Body of pancreas (tissue), 4 donors: ENCODE data around the gene ANO3. TPM values are rescaled to one million over a fixed set of nuclear protein-coding genes. Genes with fewer than 3 reads are reported as not detected.

ENCODE experiments used
- ATAC-seq: fragments of 150-250 bp; one replicate; pipeline ENCODE4 v1.9.1; 2016
- DNase-seq, 4 donors: peaks; one replicate each; pipeline ENCODE4 v3.0.0-alpha.2; 2019
- H3K27ac ChIP-seq, 4 donors: fragments of 200-600 bp; sonication (generic); 1 replicate in 3 of 4; 2 replicates in 1 of 4; pipeline versions ENCODE4 v1.5.1 to v1.6.1; 2016 to 2019; ENCODE audit warnings: mild to moderate bottlenecking in 1 of 4, mixed read lengths in 1 of 4, moderate library complexity in 1 of 4
- H3K27me3 ChIP-seq, 2 donors: fragments of 200-600 bp; sonication (generic); one replicate each; pipeline ENCODE4 v1.6.0; 2016; ENCODE audit warnings: mild to moderate bottlenecking in 1 of 2
- H3K36me3 ChIP-seq, 2 donors: fragments of 200-600 bp; sonication (generic); replicated peaks in 1 of 2; 2 replicates each; pipeline ENCODE4 v1.5.1; 2016; ENCODE audit warnings: low read depth in 2 of 2; ENCODE audit not compliant: insufficient read depth in 1 of 2
- H3K4me1 ChIP-seq: fragments of 200-600 bp; sonication (generic); one replicate; pipeline ENCODE4 v1.6.0; 2016
- H3K4me3 ChIP-seq, 2 donors: fragments of 200-600 bp; sonication (generic); 1 replicate in 1 of 2; 2 replicates in 1 of 2; pipeline ENCODE4 v1.5.1; 2016 to 2019
- H3K9me3 ChIP-seq, 3 donors: fragments of 200-600 bp; sonication (generic); 1 replicate in 2 of 3; 2 replicates in 1 of 3; pipeline ENCODE4 v1.5.1; 2016
- CTCF ChIP-seq, 7 experiments: fragments of 450-650 bp in 4 of 7; fragments of 200-600 bp in 3 of 7; sonication (generic) in 3 of 7; IDR thresholded peaks; one replicate each; pipeline ENCODE4 v1.5.1; 2016 to 2019; ENCODE audit warnings: antibody characterized with exemption in 7 of 7
- POLR2A ChIP-seq, 3 donors: fragments of 450-650 bp; IDR thresholded peaks; one replicate each; pipeline ENCODE4 v1.6.1; 2016; ENCODE audit warnings: antibody characterized with exemption in 3 of 3, mild to moderate bottlenecking in 2 of 3
- WGBS, 2 donors: methylation state at CpG; one replicate each; pipeline ENCODE4 v1.1.5; 2017; 5-methylcytosine and 5-hydroxymethylcytosine counted together
- intact Hi-C: fragments of 100-400 bp; cut with DNase I; formaldehyde crosslinking; loops from one replicate; pipeline ENCODE4 v1.15.1; 2023
- total RNA-seq, 2 donors: library from RNA; depleted of rRNA; stranded (reverse); fragments of >200 nt; gene quantifications; one replicate each; pipeline ENCODE4 v1.1.0, GENCODE V29; 2016

ANO3 gene
- total RNA-seq, 2 donors from 2014 or later: 0.52 to 5.3 TPM

- Histone ChIP-seq H3K4me3 (no peak overlapping the region), H3K27me3 (no peaks in the 10 kb centered on the region), H3K36me3 (no peaks in the 10 kb centered on the region), H3K27ac (no peak overlapping the region), H3K9me3 (no peaks in the 10 kb centered on the region), H3K4me1 (no peaks in the 10 kb centered on the region)
- intact Hi-C loops: no loop called here
- 61 to 67% methylated on average over 7 of the region's 7 CpGs for WGBS, 2 donors
- no peak for ATAC-seq
- TF ChIP-seq POLR2A (IDR thresholded peaks at IDR 0.05) (no peak), CTCF (IDR thresholded peaks at IDR 0.05) (no peak)
- DNase-seq: no peak
These were observed 18.1 kb downstream of the ANO3 start for GRCh38 chr11:26350002-26350401.

DNA sequence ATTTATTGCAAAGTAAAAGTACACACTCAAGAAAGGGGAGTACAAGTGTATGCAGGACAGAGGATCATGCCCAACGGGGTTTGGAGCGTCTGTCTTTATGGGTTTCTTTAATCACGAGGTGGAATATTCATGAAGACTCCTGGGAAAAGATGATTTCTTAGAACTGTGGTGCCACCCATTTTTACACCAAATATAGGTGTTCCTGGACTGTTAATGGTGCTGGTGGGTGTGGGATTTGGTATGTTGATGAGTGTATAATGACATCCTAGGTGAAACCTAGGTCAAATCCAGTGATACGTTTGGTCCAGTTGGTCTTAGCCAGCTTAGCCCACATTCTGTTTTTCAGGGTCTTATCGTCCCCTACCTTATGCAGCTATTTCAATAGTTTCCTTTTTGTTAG lies 21.1 kb downstream of the ANO3 start:
- no peak for ATAC-seq
- intact Hi-C loops: no loop called here
- Histone ChIP-seq H3K4me3 (no peak overlapping the region), H3K27me3 (no peaks in the 10 kb centered on the region), H3K9me3 (no peaks in the 10 kb centered on the region), H3K27ac (no peak overlapping the region), H3K4me1 (no peaks in the 10 kb centered on the region), H3K36me3 (no peaks in the 10 kb centered on the region)
- WGBS, 2 donors: 82 to 84% methylated on average over 5 of the region's 5 CpGs
- TF ChIP-seq POLR2A (IDR thresholded peaks at IDR 0.05): no peak
- no peak for TF ChIP-seq CTCF (IDR thresholded peaks at IDR 0.05)
- no peak for DNase-seq

DNA sequence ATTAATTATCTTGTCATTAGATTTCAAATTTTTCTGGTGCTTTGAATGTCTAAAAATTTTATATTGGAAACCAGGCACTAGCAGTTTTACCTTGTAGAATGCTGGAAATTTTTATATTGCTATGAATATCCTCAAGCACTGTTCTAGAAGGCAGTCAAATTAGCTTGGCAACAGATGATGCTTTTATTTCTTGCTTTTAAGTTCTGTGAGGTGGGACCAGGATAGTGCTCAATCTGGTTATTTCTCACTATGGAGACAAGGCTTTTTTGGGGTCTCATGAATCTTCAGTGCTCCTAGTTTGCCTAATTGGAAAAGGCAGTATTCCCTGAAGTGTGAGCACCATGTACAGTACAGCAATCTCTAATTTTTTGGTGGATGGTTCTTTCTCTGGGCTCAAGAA lies 27.1 kb downstream of the ANO3 start:
- no peak for DNase-seq
- Histone ChIP-seq H3K27me3 (no peaks in the 10 kb centered on the region), H3K36me3 (no peaks in the 10 kb centered on the region), H3K27ac (no peak overlapping the region), H3K4me3 (no peak overlapping the region), H3K9me3 (no peaks in the 10 kb centered on the region), H3K4me1 (no peaks in the 10 kb centered on the region)
- ATAC-seq: no peak
- TF ChIP-seq CTCF (IDR thresholded peaks at IDR 0.05): no peak
- intact Hi-C loops: no loop called here

DNA sequence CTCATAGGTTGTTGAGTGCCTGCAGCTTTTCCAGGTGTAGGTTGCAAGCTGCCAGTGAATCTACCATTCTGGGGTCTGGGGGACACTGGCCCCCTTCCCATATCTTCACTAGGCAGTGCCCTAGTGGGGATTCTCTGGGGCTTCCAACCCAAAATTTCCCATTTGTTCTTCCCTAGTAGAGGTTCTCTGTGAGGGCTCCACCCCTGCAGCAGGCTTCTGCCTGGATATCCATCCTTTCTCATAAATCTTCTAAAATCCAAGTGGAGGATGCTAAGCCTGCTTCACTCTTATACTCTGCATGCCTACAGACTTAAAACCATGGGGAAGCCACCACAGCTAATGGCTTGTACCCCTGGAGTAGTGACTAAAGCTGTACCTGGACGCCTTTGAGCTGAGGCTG lies 33.4 kb downstream of the ANO3 start:
- intact Hi-C loops: no loop called here
- Histone ChIP-seq H3K27ac (no peak overlapping the region), H3K4me1 (no peaks in the 10 kb centered on the region), H3K9me3 (peaks cover 0 to 8% (median 0%) of the 10 kb centered on the region in 3 donors), H3K4me3 (no peak overlapping the region), H3K36me3 (no peaks in the 10 kb centered on the region), H3K27me3 (no peaks in the 10 kb centered on the region)
- no peak for TF ChIP-seq CTCF (IDR thresholded peaks at IDR 0.05)
- TF ChIP-seq POLR2A (IDR thresholded peaks at IDR 0.05): no peak
- WGBS, 2 donors: 92 to 100% methylated on average over 1 of the region's 1 CpG
- ATAC-seq (no peak), DNase-seq (no peak)

- ATAC-seq: no peak
- H3K27ac ChIP-seq: no peak overlapping the region
- WGBS, 2 donors: 79 to 100% methylated on average over 1 of the region's 1 CpG
These were observed 45.7 kb downstream of the ANO3 start for GRCh38 chr11:26377619-26378018.

More at GRCh38 chr11:26377619-26378018, 45.7 kb downstream of the ANO3 start:
- intact Hi-C loops: no loop called here
- Histone ChIP-seq H3K27me3 (no peaks in the 10 kb centered on the region), H3K36me3 (no peaks in the 10 kb centered on the region), H3K9me3 (no peaks in the 10 kb centered on the region), H3K4me1 (no peaks in the 10 kb centered on the region), H3K4me3 (no peak overlapping the region)
- TF ChIP-seq CTCF (IDR thresholded peaks at IDR 0.05) (no peak), POLR2A (IDR thresholded peaks at IDR 0.05) (no peak)
- no peak for DNase-seq
